ENCODE results near the gene LMAN2L.

The LMAN2L gene

DNA sequence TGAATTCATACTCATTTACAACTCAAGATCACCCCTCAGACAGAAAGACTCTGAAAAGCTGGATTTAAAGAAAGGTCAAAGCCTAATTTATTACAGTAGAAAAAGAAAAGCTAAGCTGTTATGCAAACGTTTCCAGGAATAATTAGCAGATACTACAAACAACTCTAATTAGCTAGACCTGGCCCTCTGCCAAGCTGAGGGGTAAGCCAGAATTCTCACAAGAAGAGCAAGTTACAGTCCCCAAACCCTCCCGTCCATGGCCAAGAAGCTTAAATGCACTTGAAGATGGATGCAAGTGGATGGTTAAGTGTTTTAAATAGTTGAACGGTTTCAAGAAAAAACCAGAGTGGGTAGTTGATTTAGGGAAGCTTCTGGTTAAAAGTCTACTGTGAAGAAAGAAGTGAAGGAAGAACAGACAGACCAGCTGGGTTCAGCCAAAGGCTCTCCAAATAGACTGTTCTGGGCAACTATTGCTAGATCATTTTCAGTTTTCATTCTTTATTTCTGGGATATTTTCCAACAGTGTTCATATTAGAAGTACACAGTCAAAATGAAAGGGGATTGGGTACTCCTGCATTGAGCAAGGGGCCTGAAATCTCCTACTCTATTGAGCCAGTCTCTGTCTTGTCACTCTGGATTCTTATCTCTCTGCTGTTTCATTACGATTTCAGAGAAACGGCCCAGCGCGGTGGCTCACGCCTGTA lies 4.8 kb downstream of the LMAN2L start:
- Histone ChIP-seq H3K9me3 (ENCODE audit: low read depth, low read length) (no peaks in the 10 kb centered on the region), H3K27ac (no peak overlapping the region), H3K4me3 (no peak overlapping the region), H3K9ac (ENCODE audit: insufficient read length) (peak overlapping the region; percentile 13), H3K36me3 (ENCODE audit: insufficient read depth, low read length) (peaks cover 57% of the 10 kb centered on the region)
- TF ChIP-seq EZH2 (IDR thresholded peaks at IDR 0.05) (no peak), POLR2AphosphoS5 (IDR thresholded peaks at IDR 0.05; ENCODE audit: borderline replicate concordance, low read depth, low read length) (no peak), FOXP2 (optimal IDR thresholded peaks at IDR 0.05; ENCODE audit: control extremely low read depth, extremely low read length, insufficient read depth) (no peak)
- no peak for DNase-seq (ENCODE audit: low read depth, low spot score)

DNA sequence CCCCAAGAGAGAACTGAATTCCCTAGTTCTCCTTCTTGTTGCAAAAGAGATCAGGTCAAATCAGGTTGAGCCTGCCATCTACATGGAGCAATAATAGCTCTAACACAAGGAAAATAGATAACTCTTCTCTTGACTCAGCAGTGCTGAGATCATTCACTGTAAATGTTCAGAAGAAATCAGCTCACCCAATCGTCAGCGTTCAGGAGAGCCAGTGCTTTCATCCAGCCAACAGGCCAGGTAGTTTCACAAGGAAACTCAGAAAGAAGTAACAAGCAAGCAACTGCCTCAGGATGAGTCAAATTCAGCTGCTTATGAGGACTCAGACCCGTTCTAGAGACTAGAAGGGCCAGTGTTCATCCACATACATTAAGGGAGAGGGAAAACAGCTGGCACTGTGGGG lies 5.9 kb downstream of the LMAN2L start:
- H3K27ac ChIP-seq = no peak overlapping the region
- TF ChIP-seq EZH2 (IDR thresholded peaks at IDR 0.05) (no peak), POLR2AphosphoS5 (IDR thresholded peaks at IDR 0.05; ENCODE audit: borderline replicate concordance, low read depth, low read length) (no peak), FOXP2 (optimal IDR thresholded peaks at IDR 0.05; ENCODE audit: control extremely low read depth, extremely low read length, insufficient read depth) (no peak)
- DNase-seq (ENCODE audit: low read depth, low spot score) = no peak
- no peak overlapping the region for H3K4me3 ChIP-seq
- H3K36me3 ChIP-seq (ENCODE audit: insufficient read depth, low read length) = peaks cover 58% of the 10 kb centered on the region
- no peak overlapping the region for H3K9ac ChIP-seq (ENCODE audit: insufficient read length)
- H3K9me3 ChIP-seq (ENCODE audit: low read depth, low read length) = no peaks in the 10 kb centered on the region

DNA sequence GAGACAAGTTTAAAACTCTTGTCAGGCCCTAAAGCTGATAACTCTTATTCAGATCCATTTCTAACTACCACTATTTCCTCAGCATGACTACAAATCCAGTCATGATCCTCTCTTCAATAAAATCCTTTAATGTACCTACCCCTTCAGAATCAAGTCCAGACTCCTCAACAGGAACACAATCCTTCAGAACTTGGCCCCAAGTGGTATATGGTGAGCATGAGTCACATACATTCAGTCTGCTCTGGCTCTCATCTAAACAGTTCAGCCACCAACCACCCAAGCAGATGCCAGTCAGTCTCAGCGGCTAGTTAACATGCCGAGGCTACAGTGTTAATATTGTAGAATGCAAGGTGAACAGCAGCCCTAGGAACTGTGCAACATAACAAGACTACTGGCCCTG lies 9.7 kb downstream of the LMAN2L start:
- Histone ChIP-seq H3K9ac (ENCODE audit: insufficient read length) (no peak overlapping the region), H3K36me3 (ENCODE audit: insufficient read depth, low read length) (peaks cover 59% of the 10 kb centered on the region), H3K9me3 (ENCODE audit: low read depth, low read length) (no peaks in the 10 kb centered on the region), H3K27ac (no peak overlapping the region), H3K4me3 (no peak overlapping the region)
- TF ChIP-seq FOXP2 (optimal IDR thresholded peaks at IDR 0.05; ENCODE audit: control extremely low read depth, extremely low read length, insufficient read depth) (no peak), POLR2AphosphoS5 (IDR thresholded peaks at IDR 0.05; ENCODE audit: borderline replicate concordance, low read depth, low read length) (no peak), EZH2 (IDR thresholded peaks at IDR 0.05) (no peak)
- DNase-seq (ENCODE audit: low read depth, low spot score) = no peak

DNA sequence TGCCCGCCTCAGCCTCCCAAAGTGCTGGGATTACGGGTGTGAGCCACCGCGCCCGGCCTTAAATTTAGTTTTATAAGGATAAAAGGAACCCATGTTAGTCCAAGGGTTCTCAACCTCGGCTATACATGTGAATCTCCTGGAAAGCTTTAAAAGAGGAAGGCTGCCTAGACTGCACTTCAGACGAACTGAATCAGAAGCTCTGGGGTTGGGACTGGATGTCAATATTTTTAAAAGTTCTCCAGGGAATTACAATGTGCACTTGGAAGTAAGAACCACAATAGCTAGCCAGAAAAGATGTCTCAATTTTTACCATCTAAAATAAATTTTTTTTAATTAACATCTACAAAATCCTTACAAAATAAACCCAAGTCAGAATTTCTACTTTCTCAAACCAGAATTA lies 10.1 kb downstream of the LMAN2L start:
- Histone ChIP-seq H3K27ac (no peak overlapping the region), H3K9me3 (ENCODE audit: low read depth, low read length) (no peaks in the 10 kb centered on the region), H3K4me3 (no peak overlapping the region), H3K9ac (ENCODE audit: insufficient read length) (no peak overlapping the region), H3K36me3 (ENCODE audit: insufficient read depth, low read length) (peaks cover 55% of the 10 kb centered on the region)
- TF ChIP-seq FOXP2 (optimal IDR thresholded peaks at IDR 0.05; ENCODE audit: control extremely low read depth, extremely low read length, insufficient read depth) (no peak), EZH2 (IDR thresholded peaks at IDR 0.05) (no peak), POLR2AphosphoS5 (IDR thresholded peaks at IDR 0.05; ENCODE audit: borderline replicate concordance, low read depth, low read length) (no peak)
- no peak for DNase-seq (ENCODE audit: low read depth, low spot score)

DNA sequence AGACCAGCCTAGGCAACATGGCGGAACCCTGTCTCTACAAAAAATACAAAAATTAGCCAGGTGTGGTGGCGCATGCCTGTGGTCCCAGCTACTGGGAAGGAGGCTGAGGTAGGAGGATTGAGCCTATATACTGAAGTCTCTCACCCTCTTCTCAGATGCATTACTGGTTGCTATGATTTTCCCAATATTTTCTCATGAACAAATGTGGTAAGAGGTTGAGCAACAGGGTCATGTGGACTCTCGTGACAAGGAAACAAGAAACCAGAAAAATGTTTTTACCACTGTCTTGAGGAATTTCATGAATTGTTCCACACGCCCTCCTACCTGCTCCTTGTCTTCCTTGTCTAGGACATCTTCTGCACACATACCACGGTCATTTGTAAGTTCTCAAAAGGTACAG lies 12.4 kb downstream of the LMAN2L start:
- no peak for DNase-seq (ENCODE audit: low read depth, low spot score)
- H3K36me3 ChIP-seq (ENCODE audit: insufficient read depth, low read length) = peaks cover 34% of the 10 kb centered on the region
- H3K9ac ChIP-seq (ENCODE audit: insufficient read length) = no peak overlapping the region
- TF ChIP-seq FOXP2 (optimal IDR thresholded peaks at IDR 0.05; ENCODE audit: control extremely low read depth, extremely low read length, insufficient read depth) = no peak
- TF ChIP-seq EZH2 (IDR thresholded peaks at IDR 0.05) = no peak
- TF ChIP-seq POLR2AphosphoS5 (IDR thresholded peaks at IDR 0.05; ENCODE audit: borderline replicate concordance, low read depth, low read length) = no peak
- H3K27ac ChIP-seq = no peak overlapping the region
- no peaks in the 10 kb centered on the region for H3K9me3 ChIP-seq (ENCODE audit: low read depth, low read length)
- no peak overlapping the region for H3K4me3 ChIP-seq

DNA sequence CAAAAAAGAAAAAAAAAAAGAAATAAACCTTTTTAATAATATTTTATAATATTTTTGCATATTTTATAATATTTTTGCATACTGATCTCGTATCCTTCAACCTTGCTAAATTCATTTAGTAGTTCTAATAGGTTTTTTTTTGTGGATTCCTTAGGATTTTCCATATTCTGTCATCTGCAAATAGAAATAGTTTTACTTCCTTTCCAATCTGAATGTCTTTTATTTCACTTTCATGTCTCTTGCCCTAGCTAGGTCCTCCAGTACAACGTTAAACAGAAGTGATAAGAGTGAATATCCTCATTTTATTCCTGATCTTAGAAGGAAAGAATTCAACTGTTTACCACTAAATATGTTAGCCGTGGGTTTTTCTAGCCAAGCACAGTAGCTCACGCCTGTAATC lies 13.7 kb downstream of the LMAN2L start:
- Histone ChIP-seq H3K9ac (ENCODE audit: insufficient read length) (no peak overlapping the region), H3K36me3 (ENCODE audit: insufficient read depth, low read length) (peaks cover 24% of the 10 kb centered on the region), H3K9me3 (ENCODE audit: low read depth, low read length) (no peaks in the 10 kb centered on the region), H3K27ac (no peak overlapping the region), H3K4me3 (no peak overlapping the region)
- no peak for DNase-seq (ENCODE audit: low read depth, low spot score)
- no peak for TF ChIP-seq EZH2 (IDR thresholded peaks at IDR 0.05)

DNA sequence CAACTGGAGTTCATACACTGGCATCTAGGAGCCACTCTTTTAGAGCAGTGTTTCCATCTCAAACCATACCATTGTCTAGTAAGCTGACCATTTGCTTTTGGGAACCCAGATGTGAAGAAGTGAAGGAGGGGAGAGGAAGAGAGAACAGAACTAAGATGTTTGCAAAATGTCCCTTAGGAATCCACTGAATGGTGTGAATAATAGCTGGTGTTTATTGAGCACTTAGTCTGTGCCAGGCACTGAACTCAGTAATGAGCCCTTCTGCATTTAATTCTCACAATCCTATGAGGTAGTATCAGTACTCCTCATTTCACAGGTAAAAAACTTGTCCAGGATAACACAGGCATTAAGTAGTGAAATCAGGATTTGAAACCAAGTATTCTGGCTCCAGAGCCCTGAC lies 23.5 kb downstream of the LMAN2L start:
- Histone ChIP-seq H3K9me3 (ENCODE audit: low read depth, low read length) (no peaks in the 10 kb centered on the region), H3K9ac (ENCODE audit: insufficient read length) (no peak overlapping the region), H3K4me3 (no peak overlapping the region), H3K27ac (no peak overlapping the region), H3K36me3 (ENCODE audit: insufficient read depth, low read length) (peaks cover 10% of the 10 kb centered on the region; the same call in 1 of the 2 replicates)
- DNase-seq (ENCODE audit: low read depth, low spot score) = no peak
- no peak for TF ChIP-seq POLR2AphosphoS5 (IDR thresholded peaks at IDR 0.05; ENCODE audit: borderline replicate concordance, low read depth, low read length)

DNA sequence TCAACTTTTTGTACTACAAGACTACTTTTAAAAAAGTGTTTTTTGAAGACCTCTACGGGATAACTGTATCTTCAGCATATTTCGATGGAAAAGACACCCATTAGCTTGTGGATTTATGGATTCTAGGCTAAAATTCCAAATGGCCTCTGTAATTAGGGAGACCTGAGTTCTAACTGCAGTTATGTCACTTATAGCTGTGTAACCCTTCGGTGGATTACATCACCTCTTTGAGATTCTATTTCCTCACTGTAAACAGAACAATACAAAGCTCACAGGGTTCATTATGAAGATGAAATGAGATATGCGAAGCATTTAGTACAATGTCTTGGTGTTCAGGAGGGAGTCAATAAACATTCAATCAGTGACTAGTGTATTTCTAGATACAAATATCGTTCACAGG lies 24.2 kb downstream of the LMAN2L start:
- Histone ChIP-seq H3K36me3 (ENCODE audit: insufficient read depth, low read length) (peaks cover 17% of the 10 kb centered on the region), H3K9ac (ENCODE audit: insufficient read length) (no peak overlapping the region), H3K27ac (no peak overlapping the region), H3K9me3 (ENCODE audit: low read depth, low read length) (no peaks in the 10 kb centered on the region), H3K4me3 (no peak overlapping the region)
- DNase-seq (ENCODE audit: low read depth, low spot score) = no peak
- no peak for TF ChIP-seq FOXP2 (optimal IDR thresholded peaks at IDR 0.05; ENCODE audit: control extremely low read depth, extremely low read length, insufficient read depth)
- TF ChIP-seq EZH2 (IDR thresholded peaks at IDR 0.05) = no peak
- TF ChIP-seq POLR2AphosphoS5 (IDR thresholded peaks at IDR 0.05; ENCODE audit: borderline replicate concordance, low read depth, low read length) = no peak

DNA sequence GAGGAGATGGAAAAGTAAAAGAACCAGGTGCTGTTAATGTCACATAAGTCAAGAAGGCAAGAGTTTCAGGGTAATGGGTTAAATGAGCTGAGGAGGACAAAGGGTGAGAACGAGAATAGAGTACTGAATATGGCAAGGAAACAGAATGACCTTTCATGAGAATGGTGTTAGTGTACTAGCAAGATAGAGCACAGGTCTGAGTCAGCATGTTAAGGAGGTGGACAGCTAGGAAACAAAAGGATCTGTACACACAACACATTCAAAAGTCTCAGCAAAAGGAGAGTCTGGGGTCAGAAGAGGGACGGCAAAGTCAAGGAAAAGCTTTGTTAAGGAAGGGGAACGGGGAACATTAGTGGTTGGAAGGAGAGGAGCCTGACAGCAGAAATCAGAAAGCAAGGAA lies 28.9 kb downstream of the LMAN2L start:
- TF ChIP-seq FOXP2 (optimal IDR thresholded peaks at IDR 0.05; ENCODE audit: control extremely low read depth, extremely low read length, insufficient read depth) (no peak), POLR2AphosphoS5 (IDR thresholded peaks at IDR 0.05; ENCODE audit: borderline replicate concordance, low read depth, low read length) (no peak), EZH2 (IDR thresholded peaks at IDR 0.05) (no peak)
- H3K4me3 ChIP-seq = no peak overlapping the region
- H3K9ac ChIP-seq (ENCODE audit: insufficient read length) = no peak overlapping the region
- no peak for DNase-seq (ENCODE audit: low read depth, low spot score)
- H3K36me3 ChIP-seq (ENCODE audit: insufficient read depth, low read length) = peaks cover 59% of the 10 kb centered on the region
- H3K9me3 ChIP-seq (ENCODE audit: low read depth, low read length) = no peaks in the 10 kb centered on the region
- no peak overlapping the region for H3K27ac ChIP-seq

Measured in SK-N-MC (cell line).